Stomach smooth muscle (tissue), 2 donors: ENCODE measurements around the gene IRF4.
"Not testable (repeated sequence)": the region's sequence is repeated elsewhere in the genome, so short reads cannot be mapped to it uniquely, and the experiment has no call there.

Source experiments
- H3K27ac ChIP-seq: one replicate; pipeline ENCODE4 v1.7.0; 2013; ENCODE audit warnings: mild to moderate bottlenecking, low read length, inconsistent platforms
- H3K27me3 ChIP-seq, 2 donors: one replicate each; pipeline ENCODE4 v1.7.0; 2013; ENCODE audit warnings: low read length in 2 of 2; ENCODE audit not compliant: insufficient read depth in 2 of 2, control insufficient read depth in 1 of 2
- H3K36me3 ChIP-seq, 2 donors: one replicate each; pipeline ENCODE4 v1.7.0; 2013; ENCODE audit warnings: low read length in 2 of 2; ENCODE audit not compliant: control insufficient read depth in 2 of 2, insufficient read depth in 2 of 2
- H3K4me1 ChIP-seq: one replicate; pipeline ENCODE4 v1.7.0; 2013; ENCODE audit warnings: low read length; ENCODE audit not compliant: control insufficient read depth, insufficient read depth
- H3K4me3 ChIP-seq, 2 donors: one replicate each; pipeline ENCODE4 v1.7.0; 2013; ENCODE audit warnings: low read length in 2 of 2
- H3K9ac ChIP-seq, 2 donors: one replicate each; pipeline ENCODE4 v1.7.0; 2013; ENCODE audit warnings: low read length in 2 of 2, mild to moderate bottlenecking in 1 of 2
- H3K9me3 ChIP-seq, 2 donors: one replicate each; pipeline ENCODE4 v1.7.0; 2013; ENCODE audit warnings: low read length in 2 of 2; ENCODE audit not compliant: control insufficient read depth in 2 of 2
- donor health status: healthy.
- donor health status: Pancreatic carcinoma.

Gene IRF4

DNA sequence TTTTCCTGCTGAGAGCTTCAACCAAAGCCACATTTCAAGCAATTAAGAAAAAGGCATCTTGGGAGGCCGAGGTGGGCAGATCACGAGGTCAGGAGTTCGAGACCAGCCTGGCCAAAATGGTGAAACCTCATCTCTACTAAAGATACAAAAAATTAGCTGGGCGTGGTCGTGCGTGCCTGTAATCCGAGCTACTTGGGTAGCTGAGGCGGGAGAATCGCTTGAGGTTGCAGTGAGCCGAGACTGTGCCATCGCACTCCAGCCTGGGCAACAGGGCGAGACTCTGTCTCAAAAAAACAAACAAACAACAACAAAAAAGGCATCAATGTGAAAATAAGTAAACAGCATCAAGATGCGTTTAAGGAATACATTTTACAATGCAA is 13.9 kb upstream of the IRF4 start:
- not testable (repeated sequence) for H3K9me3 ChIP-seq

DNA sequence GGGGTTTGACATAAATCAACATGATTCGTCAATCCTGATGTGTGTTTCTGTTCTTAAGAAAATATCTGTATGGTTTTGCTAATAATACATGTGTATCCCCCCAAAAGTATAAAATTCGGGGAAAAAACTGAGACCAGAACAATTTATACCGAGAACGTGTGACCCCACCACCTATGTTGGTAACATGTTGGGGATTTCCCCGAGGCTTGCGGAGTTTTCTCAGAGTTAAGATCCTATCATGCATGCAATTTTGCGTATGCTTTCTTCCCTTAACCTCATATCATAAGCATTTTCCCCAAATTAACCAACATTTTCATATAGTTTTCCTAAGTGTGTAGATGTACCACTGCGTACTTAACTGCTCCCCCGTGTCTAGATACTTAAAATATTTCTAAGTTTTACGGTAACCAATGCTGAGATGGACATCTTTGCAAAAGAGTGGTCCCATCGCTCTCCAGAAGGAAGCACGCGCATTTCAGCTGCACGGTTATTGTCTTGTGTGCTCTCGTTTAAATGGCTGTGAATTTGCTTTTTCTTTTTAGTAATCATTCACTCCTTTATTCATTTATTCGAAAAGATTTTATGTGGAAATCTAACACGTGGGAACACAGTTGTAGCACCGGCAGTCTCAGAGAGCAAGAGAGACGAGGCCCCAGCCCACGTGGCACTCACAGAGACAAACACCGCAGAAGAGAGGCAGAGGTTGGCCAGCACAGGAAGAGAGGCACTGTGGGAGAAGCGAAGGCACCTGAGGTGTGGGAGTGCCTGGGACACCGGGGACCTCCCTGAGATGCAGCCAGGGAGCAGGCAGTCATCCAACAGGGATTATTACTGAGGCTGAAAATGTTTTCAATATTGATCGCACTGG is 13.2 kb upstream of the IRF4 start:
- H3K4me3 ChIP-seq = no peak overlapping the region
- H3K4me1 ChIP-seq = peaks cover 6% of the 10 kb centered on the region
- no peak overlapping the region for H3K9ac ChIP-seq
- no peak overlapping the region for H3K27ac ChIP-seq
- H3K36me3 ChIP-seq = no peaks in the 10 kb centered on the region
- H3K27me3 ChIP-seq = peaks cover 24 to 26% of the 10 kb centered on the region in 2 donors
- H3K9me3 ChIP-seq = no peaks in the 10 kb centered on the region

More for the DNA sequence above, 13.9 kb upstream of the IRF4 start:
- H3K27ac ChIP-seq, H3K36me3 ChIP-seq, H3K4me3 ChIP-seq, H3K4me1 ChIP-seq, H3K9ac ChIP-seq: not testable (repeated sequence)
- peaks cover 30 to 31% of the 10 kb centered on the region in 2 donors for H3K27me3 ChIP-seq

DNA sequence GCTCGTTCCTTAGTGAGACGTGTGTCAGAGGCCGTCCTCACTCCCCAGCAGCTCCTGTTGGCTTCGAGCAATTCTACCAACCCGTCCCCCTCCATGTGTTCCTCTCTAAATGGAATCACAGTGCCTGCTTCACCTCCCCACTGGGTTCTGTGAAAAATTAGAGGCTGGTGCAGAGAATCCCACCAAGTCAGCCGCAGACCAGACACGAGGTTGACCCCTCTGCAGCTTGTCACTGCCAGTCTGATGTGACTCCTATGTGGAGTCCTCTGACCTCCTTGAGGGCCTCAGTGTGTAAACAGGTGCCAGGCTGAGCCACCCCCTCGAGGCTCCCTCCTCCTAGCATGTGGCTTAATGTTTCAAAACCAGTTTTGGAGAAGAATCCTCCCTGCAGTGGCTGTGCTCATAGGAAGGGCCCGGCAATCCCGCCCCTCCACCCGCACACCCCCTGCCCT is 12.6 kb upstream of the IRF4 start:
- H3K4me3 ChIP-seq = no peak overlapping the region
- no peak overlapping the region for H3K27ac ChIP-seq

DNA sequence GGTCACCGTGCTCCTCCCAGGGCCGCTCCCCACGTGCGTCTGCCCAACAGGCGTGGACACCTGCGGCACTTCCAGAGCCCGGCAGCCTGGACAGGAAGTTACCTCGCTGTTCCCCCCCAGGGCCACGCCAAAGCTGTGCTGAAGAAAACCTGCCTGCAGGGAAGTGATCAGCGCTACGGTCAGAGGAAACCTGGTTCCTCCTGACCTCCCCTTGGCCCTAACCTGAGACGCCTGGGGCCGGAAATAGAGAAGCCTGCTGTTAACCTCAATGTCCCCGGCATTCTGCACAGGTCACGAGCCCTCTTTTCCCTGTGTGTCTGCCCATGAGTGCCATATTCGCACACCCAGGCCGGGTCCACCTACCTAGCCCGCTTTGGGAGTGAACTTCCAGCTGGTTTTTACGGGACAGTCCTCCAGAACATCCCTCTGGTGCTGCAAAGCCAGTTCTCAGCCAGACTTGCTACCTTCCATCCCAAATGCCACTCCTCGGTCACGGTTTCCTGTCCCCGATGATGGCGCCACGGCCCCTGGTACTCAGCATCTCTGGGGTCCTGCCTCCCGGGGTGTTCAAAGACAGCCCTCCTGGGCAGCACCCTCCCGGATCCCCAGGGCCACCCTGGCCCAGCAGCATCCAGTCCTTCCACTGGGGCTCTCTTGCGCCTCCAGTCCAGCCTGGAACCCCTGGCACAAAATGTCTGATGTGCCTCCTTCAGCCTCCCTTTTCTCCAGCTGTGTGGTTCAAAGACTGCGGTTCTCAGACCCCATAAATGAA is 12.0 kb upstream of the IRF4 start:
- no peak overlapping the region for H3K4me3 ChIP-seq
- no peaks in the 10 kb centered on the region for H3K4me1 ChIP-seq
- H3K36me3 ChIP-seq = no peaks in the 10 kb centered on the region
- H3K27me3 ChIP-seq = peaks cover 21 to 25% of the 10 kb centered on the region in 2 donors
- H3K9ac ChIP-seq = no peak overlapping the region
- no peak overlapping the region for H3K27ac ChIP-seq
- no peaks in the 10 kb centered on the region for H3K9me3 ChIP-seq

More for the DNA sequence above, 12.6 kb upstream of the IRF4 start:
- H3K27me3 ChIP-seq = peaks cover 19 to 24% of the 10 kb centered on the region in 2 donors
- H3K9me3 ChIP-seq = no peaks in the 10 kb centered on the region
- no peaks in the 10 kb centered on the region for H3K36me3 ChIP-seq
- no peak overlapping the region for H3K9ac ChIP-seq
- no peaks in the 10 kb centered on the region for H3K4me1 ChIP-seq

DNA sequence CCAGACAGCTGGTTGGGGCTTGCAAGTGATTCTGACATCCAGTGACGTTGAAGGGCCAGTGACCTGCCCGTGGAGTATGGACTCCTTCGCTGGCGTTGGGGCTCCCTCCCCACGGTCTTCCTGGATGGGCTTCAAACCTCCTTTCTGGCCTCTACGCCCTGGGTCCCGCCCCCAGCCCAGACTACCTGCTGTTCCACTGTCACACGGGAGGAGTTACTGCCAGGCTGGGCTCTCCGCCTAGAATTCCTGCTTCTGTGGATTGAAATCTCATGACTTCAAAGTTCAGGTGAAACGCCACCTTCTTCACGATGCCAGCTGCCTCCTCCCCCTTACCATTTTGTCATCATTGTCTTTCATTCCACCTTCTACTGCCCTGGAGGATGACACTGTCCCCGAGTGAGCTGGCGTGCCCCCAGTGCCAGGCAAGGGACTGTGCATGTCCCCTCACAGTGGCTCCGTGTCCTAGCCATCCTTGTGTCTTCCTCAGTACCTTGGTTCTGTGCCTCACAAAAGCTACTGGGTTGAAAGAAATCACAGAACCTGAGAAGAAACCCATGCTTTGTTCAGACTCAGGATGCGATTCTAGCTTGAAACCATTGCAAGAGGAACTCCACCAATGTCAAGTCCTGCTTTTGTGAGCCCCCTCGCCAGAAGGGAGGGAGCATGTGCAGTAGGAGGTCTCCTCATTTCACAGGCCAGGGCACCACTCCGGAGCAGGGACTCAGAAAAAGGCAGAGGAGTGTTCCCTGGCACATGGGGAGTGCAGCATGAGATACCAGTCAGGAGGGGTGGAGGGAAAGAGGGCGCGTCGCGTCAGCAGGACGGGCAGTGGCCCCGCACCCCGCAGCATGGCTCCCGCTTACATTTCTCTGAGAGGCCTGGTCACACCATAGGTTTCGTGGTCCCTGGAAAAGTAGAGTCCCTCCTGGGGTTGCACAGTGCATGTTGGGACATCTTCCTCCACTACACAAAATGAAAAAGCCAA is 11.0 kb upstream of the IRF4 start:
- Histone ChIP-seq H3K4me1 (no peaks in the 10 kb centered on the region), H3K4me3 (no peak overlapping the region), H3K9me3 (no peaks in the 10 kb centered on the region), H3K9ac (no peak overlapping the region), H3K27me3 (peaks cover 21 to 22% of the 10 kb centered on the region in 2 donors), H3K27ac (no peak overlapping the region), H3K36me3 (no peaks in the 10 kb centered on the region)

DNA sequence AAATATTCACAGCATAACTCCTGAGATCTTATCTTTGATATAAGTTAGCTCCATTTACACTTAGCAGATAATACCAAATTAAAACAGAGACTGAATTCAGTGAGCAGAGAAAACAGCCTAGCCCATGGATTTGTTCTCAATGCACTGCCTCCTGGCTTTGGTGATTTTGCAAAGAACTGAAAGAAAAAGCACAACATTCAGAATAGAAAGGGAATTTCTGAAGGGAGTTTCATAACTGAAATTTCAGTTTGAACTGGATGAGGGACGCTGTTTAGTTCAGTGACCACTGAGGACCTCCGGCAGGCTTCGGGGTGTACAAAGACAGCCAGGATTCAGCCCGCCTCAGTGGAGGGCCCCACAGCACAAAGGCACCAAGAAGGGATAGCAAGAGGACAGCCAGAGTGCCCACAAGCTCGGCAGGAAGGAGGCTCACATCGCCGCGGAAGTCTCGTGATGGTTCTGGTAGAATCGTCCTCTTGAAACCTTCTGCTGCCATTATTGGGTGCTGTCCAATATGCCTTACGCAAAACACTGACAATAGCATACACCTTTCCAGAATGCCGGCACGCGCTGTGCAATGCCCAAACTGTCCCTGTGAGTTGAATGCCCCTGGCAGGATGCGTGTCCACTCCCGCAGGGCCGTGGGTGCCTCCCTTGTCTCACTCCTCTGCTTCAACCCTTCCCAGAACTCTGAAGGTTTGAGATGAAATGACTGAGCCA is 9.7 kb upstream of the IRF4 start:
- Histone ChIP-seq H3K36me3 (no peaks in the 10 kb centered on the region), H3K9me3 (no peaks in the 10 kb centered on the region), H3K4me1 (no peaks in the 10 kb centered on the region), H3K27me3 (peaks cover 21 to 29% of the 10 kb centered on the region in 2 donors), H3K9ac (no peak overlapping the region), H3K4me3 (no peak overlapping the region), H3K27ac (no peak overlapping the region)

DNA sequence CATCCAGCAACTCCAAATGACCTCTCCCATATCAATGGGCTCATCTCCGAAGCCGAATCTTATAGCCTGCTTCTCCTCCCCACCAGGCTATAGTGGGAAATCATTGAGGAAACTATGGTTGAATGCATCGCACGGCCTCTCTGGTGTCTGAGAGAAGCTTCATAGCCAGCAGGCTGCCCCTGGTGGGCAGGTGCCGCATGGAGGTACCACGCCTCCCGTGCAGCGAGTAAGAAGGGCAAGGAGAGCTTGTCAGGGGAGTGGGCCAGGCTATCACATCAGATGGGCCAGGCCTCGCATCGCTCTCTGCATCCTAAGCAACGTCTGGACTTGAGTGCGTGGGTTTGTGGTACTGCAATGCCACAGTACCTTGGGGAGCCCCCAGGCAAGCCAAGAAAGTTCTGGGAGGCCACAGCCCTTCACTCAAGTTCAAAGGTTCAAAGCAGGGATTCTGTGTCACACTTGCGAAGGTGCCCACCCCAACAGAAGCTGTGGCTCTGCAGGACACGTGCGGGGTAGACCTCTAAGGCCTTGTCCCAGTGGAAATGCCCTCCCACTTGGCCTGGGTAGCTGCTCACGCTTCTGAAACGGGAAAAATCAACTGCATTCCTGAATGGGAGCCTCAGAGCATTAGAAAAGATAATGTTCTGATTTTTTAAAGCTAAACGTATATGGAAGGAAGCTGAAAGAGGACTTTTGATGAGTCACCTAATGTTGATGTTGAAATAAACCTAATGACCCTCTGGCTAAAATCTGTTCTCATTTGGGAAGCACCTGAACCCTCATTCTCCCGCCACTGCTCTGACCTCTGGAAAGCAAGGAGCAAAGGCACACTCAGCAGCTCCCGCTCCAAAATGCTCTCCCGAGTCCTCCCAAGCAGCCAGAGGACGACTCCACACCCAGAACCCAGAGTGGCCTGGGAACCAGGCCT is 8.4 kb upstream of the IRF4 start:
- Histone ChIP-seq H3K9ac (no peak overlapping the region), H3K27me3 (peaks cover 22 to 29% of the 10 kb centered on the region in 2 donors), H3K27ac (no peak overlapping the region), H3K9me3 (no peaks in the 10 kb centered on the region), H3K4me3 (no peak overlapping the region), H3K36me3 (no peaks in the 10 kb centered on the region), H3K4me1 (no peaks in the 10 kb centered on the region)

DNA sequence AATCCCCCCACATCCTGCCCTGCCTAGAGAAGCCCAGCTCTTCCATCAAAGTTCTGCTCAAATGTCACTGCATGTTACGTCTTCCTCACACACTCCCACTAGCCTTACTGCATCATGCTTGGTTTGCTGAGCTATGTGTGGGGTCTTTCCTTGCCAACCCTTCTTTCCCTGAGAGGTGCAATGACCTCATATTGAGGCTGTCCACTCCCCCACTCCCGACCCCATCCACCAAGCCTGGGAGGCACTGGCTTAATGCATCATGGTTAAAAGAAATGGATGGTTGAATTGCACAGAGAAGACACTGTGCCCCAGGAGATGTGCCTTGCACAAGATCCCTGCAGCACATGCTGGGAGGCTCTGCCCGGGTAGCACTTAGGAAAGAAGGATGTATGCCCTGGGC is 7.7 kb upstream of the IRF4 start:
- H3K9me3 ChIP-seq = no peaks in the 10 kb centered on the region
- H3K4me3 ChIP-seq = no peak overlapping the region
- no peak overlapping the region for H3K27ac ChIP-seq
- no peak overlapping the region for H3K9ac ChIP-seq
- H3K36me3 ChIP-seq = no peaks in the 10 kb centered on the region
- H3K4me1 ChIP-seq = no peaks in the 10 kb centered on the region
- H3K27me3 ChIP-seq = peaks cover 21 to 30% of the 10 kb centered on the region in 2 donors

DNA sequence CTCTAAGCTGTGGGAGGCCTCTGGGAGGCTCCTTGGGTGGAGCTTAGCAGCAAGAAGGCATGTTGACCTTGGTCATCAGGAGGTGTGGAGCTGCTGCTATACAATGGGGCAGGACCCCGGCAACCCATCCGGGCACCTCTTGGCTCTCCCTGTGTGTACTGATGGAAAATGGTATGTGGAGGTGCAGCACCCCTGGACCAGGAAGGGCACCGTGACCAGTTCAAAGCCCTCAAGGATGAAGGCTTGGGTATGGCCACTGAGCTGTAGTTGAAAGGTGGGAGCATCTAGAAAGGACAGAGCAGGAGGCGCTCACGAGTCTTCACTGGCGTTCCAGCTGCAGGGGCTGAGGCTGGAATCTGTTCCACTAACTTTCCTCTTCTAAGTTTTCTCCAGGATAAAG is 6.7 kb upstream of the IRF4 start:
- H3K4me3 ChIP-seq = no peak overlapping the region
- H3K27me3 ChIP-seq = peaks cover 20 to 38% of the 10 kb centered on the region in 2 donors
- H3K4me1 ChIP-seq = no peaks in the 10 kb centered on the region
- no peak overlapping the region for H3K9ac ChIP-seq
- H3K9me3 ChIP-seq = no peaks in the 10 kb centered on the region
- no peaks in the 10 kb centered on the region for H3K36me3 ChIP-seq
- no peak overlapping the region for H3K27ac ChIP-seq
